Mesodermal cell (in vitro differentiated cells): ENCODE measurements around the gene CLEC16A.
"Not testable (repeated sequence)": the region's sequence is repeated elsewhere in the genome, so short reads cannot be mapped to it uniquely, and the experiment has no call there.

Experiments used
- H3K27ac ChIP-seq: 2 replicates; pipeline ENCODE4 v1.7.0; 2013; ENCODE audit warnings: mild to moderate bottlenecking, low read depth, low read length, moderate library complexity; ENCODE audit not compliant: severe bottlenecking
- H3K36me3 ChIP-seq: 2 replicates; pipeline ENCODE4 v1.7.1; 2013; ENCODE audit warnings: mild to moderate bottlenecking, low read length, moderate library complexity; ENCODE audit not compliant: control insufficient read depth, insufficient read depth
- H3K4me1 ChIP-seq: one replicate; pipeline ENCODE4 v1.7.1; 2013; ENCODE audit warnings: mild to moderate bottlenecking, low read length; ENCODE audit not compliant: insufficient read depth, control insufficient read depth, poor library complexity, severe bottlenecking
- H3K4me3 ChIP-seq: 2 replicates; pipeline ENCODE4 v1.7.0; 2013; ENCODE audit warnings: low read length, control low read depth, mild to moderate bottlenecking; ENCODE audit not compliant: insufficient read depth, poor library complexity, severe bottlenecking; ENCODE audit errors: extremely low read depth
- H3K9me3 ChIP-seq: 2 replicates; pipeline ENCODE4 v1.7.1; 2013; ENCODE audit warnings: mild to moderate bottlenecking, low read length, moderate library complexity; ENCODE audit not compliant: control insufficient read depth
- WGBS, 2 experiments: methylation state at CpG; one replicate each; pipeline ENCODE4 v1.1.5; 2013; ENCODE audit warnings: missing lambda C conversion rate in 2 of 2; ENCODE audit not compliant: insufficient coverage in 2 of 2; 5-methylcytosine and 5-hydroxymethylcytosine counted together

Gene CLEC16A

DNA sequence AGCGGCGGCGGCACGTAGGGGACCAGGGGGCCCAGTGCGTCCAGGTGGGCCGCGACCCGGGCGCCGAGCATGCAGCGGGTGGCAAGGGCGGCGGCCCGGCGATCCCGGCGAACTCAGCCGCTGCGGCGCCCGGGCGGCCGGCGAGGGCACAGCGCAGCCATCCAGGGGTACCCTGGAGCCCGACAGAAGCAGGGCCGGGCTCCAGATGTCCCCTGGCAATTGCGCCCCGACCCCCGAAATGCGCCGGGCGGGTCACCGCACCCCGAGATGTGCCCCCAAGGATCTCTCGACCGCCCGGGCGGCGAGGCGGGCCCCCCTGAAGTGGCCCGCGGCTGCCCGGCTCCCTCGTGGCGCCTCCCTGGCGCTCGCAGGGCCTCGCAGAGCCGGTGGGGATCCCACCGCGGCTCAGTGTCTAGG is 2.4 kb upstream of the CLEC16A start:
- not testable (repeated sequence) for H3K9me3 ChIP-seq, H3K27ac ChIP-seq
- WGBS, 2 experiments = 0 to 1% methylated on average over 39 to 45 of the region's 52 CpGs

GRCh38 chr16:10942352-10943063 is 1.9 kb upstream of the CLEC16A start, which contains the start of gene DEXI:
Gene DEXI, minus strand, starts transcription at chr16:10942468. Its CDS starts 463 bp downstream, at chr16:10942005.
- H3K4me3 ChIP-seq = peak within 1 kb of the TSS; percentile 61
- no peak within 1 kb of the TSS for H3K27ac ChIP-seq
- H3K4me1 ChIP-seq = peaks cover 43% of the 10 kb centered on the region
- H3K9me3 ChIP-seq = no peaks in the 10 kb centered on the region
- peaks cover 16% of the 10 kb centered on the region for H3K36me3 ChIP-seq
- 4 to 7% methylated on average over 42 to 50 of the region's 55 CpGs for WGBS, 2 experiments

More for the DNA sequence above, 2.4 kb upstream of the CLEC16A start:
- peaks cover 18% of the 10 kb centered on the region for H3K36me3 ChIP-seq
- peaks cover 41% of the 10 kb centered on the region for H3K4me1 ChIP-seq
- H3K4me3 ChIP-seq = peak overlapping the region; percentile 61

- 92 to 95% methylated on average over 5 to 6 of the region's 7 CpGs for WGBS, 2 experiments
- Histone ChIP-seq H3K27ac (no peak overlapping the region), H3K36me3 (peaks cover 16% of the 10 kb centered on the region), H3K4me1 (peaks cover 43% of the 10 kb centered on the region), H3K9me3 (no peaks in the 10 kb centered on the region), H3K4me3 (peak overlapping the region; percentile 61)
Observed at GRCh38 chr16:10943064-10943353, 1.4 kb upstream of the CLEC16A start.

GRCh38 chr16:10945065-10945787 is 862 bp downstream of the CLEC16A start:
- 48 to 52% methylated on average over 9 to 13 of the region's 14 CpGs for WGBS, 2 experiments
- Histone ChIP-seq H3K9me3 (no peaks in the 10 kb centered on the region), H3K27ac (no peak overlapping the region), H3K4me1 (peaks cover 47% of the 10 kb centered on the region), H3K4me3 (peak overlapping the region; percentile 91), H3K36me3 (peaks cover 1% of the 10 kb centered on the region)

- WGBS, 2 experiments = 10 to 19% methylated on average over 1 to 2 of the region's 5 CpGs
- Histone ChIP-seq H3K4me3 (peak overlapping the region; percentile 19), H3K36me3 (no peaks in the 10 kb centered on the region), H3K4me1 (peaks cover 45% of the 10 kb centered on the region), H3K27ac (no peak overlapping the region), H3K9me3 (no peaks in the 10 kb centered on the region)
Observed at GRCh38 chr16:10946308-10946707, 1.9 kb downstream of the CLEC16A start.

DNA sequence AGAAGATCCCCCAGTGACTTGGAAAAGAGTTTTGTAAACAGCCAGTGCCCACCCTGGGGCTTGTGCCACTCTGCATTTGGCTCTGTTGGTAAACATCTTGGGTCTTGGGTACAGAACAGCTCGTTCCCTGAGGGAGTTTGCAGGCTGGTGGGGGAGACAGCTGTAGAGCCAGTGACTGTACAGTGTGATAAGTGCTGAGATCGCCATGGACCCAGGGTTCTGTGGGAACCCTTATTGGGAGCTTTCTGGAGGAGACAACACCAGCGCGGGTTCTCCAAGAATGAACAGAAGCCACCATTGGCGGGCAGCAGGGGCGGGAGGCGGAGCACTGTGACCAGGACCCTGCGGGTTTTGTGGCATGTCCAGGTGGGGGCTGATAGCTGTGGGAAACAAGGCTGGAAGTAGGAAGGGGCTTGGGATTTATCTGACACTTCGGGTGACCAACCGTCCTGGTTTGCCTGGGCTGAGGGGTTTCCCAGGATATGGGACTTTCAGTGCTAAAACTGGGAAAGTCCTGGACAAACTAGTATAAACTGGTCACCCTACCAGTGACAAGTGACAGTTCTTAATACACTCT is 2.9 kb downstream of the CLEC16A start:
- Histone ChIP-seq H3K4me3 (no peak overlapping the region), H3K9me3 (no peaks in the 10 kb centered on the region), H3K27ac (no peak overlapping the region), H3K36me3 (no peaks in the 10 kb centered on the region), H3K4me1 (peaks cover 48% of the 10 kb centered on the region)
- WGBS, 2 experiments = 71 to 81% methylated on average over 7 to 9 of the region's 10 CpGs

- no peaks in the 10 kb centered on the region for H3K36me3 ChIP-seq
- WGBS, 2 experiments = 49 to 57% methylated on average over 6 to 7 of the region's 7 CpGs
- no peak overlapping the region for H3K27ac ChIP-seq
- H3K4me3 ChIP-seq = no peak overlapping the region
- H3K4me1 ChIP-seq = peaks cover 57% of the 10 kb centered on the region
- no peaks in the 10 kb centered on the region for H3K9me3 ChIP-seq
Observed at GRCh38 chr16:10949424-10949970, 5.1 kb downstream of the CLEC16A start.

GRCh38 chr16:10950393-10950792 is 6.0 kb downstream of the CLEC16A start:
- 61 to 82% methylated on average over 2 to 3 of the region's 5 CpGs for WGBS, 2 experiments
- Histone ChIP-seq H3K36me3 (no peaks in the 10 kb centered on the region), H3K4me3 (no peak overlapping the region), H3K4me1 (peaks cover 58% of the 10 kb centered on the region), H3K27ac (no peak overlapping the region), H3K9me3 (no peaks in the 10 kb centered on the region)

DNA sequence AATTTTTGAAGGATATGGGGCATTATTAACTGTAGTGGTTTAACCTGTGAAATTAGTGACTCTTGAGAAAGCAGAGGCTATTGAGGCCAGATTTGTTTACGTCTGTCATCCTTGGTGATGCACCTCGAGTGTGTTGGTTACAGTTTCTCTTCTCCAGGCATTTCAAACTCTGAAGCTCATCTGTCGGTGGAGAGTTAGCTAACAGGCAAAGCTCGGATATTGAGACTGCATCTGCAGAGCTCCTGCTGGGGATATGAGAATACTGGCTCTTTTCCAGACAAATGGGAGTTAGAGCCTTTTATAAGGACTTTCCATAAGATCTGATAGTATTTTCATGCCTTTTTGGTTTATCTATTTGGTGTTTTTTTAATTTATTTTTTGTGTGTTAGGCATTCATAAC is 6.7 kb downstream of the CLEC16A start:
- no peaks in the 10 kb centered on the region for H3K36me3 ChIP-seq
- peaks cover 57% of the 10 kb centered on the region for H3K4me1 ChIP-seq
- WGBS, 2 experiments = 62 to 80% methylated on average over 2 to 4 of the region's 4 CpGs
- no peak overlapping the region for H3K4me3 ChIP-seq
- H3K27ac ChIP-seq = no peak overlapping the region
- H3K9me3 ChIP-seq = no peaks in the 10 kb centered on the region

DNA sequence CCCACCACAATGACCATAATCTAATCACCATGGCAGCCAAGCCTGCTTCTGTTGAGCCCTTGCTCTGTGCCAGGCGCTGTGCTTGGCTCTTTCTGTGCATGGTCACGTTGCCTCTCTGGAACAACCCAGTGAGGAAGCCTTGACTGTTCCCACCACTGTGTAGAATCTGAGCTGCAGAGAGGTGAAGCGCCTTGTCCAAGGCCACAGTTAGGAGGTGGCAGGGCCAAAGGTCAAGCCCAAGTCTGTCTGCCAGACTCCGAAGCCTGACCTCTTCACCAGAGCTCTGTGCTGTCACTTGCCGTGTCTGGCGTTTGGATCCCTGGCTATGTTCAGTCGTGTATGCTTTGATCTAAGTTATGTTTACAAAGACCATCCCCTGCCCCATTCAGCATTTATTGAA is 10.5 kb downstream of the CLEC16A start:
- H3K4me1 ChIP-seq = peaks cover 55% of the 10 kb centered on the region
- peaks cover 10% of the 10 kb centered on the region for H3K36me3 ChIP-seq
- no peaks in the 10 kb centered on the region for H3K9me3 ChIP-seq
- H3K4me3 ChIP-seq = no peak overlapping the region
- WGBS, 2 experiments = 89 to 95% methylated on average over 6 to 7 of the region's 7 CpGs
- no peak overlapping the region for H3K27ac ChIP-seq
